Type B pancreatic cell (in vitro differentiated cells): ENCODE measurements around the gene ZSWIM7. TPM values are rescaled to one million over a fixed set of nuclear protein-coding genes. Genes with fewer than 3 reads are reported as not detected.

Experiments
- DNase-seq: peaks from one replicate; pipeline ENCODE4 v3.0.0; 2021; ENCODE audit warnings: mixed read lengths; ENCODE audit not compliant: unreplicated experiment; ENCODE audit errors: extremely low spot score
- H3K27ac Mint-ChIP-seq: 2 replicates; pipeline ENCODE4 v1.8.0; 2021; ENCODE audit warnings: mild to moderate bottlenecking, mixed read lengths
- H3K27me3 Mint-ChIP-seq: 2 replicates; pipeline ENCODE4 v1.8.0; 2021; ENCODE audit warnings: mixed read lengths
- H3K36me3 Mint-ChIP-seq: 2 replicates; pipeline ENCODE4 v1.8.0; 2021; ENCODE audit warnings: mixed read lengths
- H3K4me1 Mint-ChIP-seq: one replicate; pipeline ENCODE4 v1.8.0; 2021; ENCODE audit warnings: mixed read lengths; ENCODE audit not compliant: unreplicated experiment
- H3K4me3 Mint-ChIP-seq: 2 replicates; pipeline ENCODE4 v1.8.0; 2021; ENCODE audit warnings: mild to moderate bottlenecking, mixed read lengths
- H3K9me3 Mint-ChIP-seq: 2 replicates; pipeline ENCODE4 v1.8.0; 2021; ENCODE audit warnings: mixed read lengths
- CTCF ChIP-seq: fragments of 200-600 bp; sonication (generic); conservative IDR thresholded peaks from 2 replicates; pipeline ENCODE4 v1.5.0; 2021; ENCODE audit warnings: antibody characterized with exemption, mild to moderate bottlenecking
- total RNA-seq: library from RNA; stranded (reverse); gene quantifications from 2 replicates; pipeline ENCODE4 v1.2.1, GENCODE V29; 2021; ENCODE audit warnings: low replicate concordance

The ZSWIM7 gene
- total RNA-seq, 1 donor from 2014 or later = 26.4 TPM

- TF ChIP-seq CTCF = no peak
- DNase-seq = no peak
- H3K4me1 Mint-ChIP-seq = peaks cover 5% of the 10 kb centered on the region
- peaks cover 5% of the 10 kb centered on the region for H3K9me3 Mint-ChIP-seq
- no peak overlapping the region for H3K4me3 Mint-ChIP-seq
- peaks cover 35% of the 10 kb centered on the region for H3K36me3 Mint-ChIP-seq
- H3K27ac Mint-ChIP-seq = peak overlapping the region; percentile 29
- H3K27me3 Mint-ChIP-seq = no peaks in the 10 kb centered on the region
These were observed 38.1 kb upstream of the ZSWIM7 start for GRCh38 chr17:16037636-16038035.

GRCh38 chr17:16036261-16036660, 36.8 kb upstream of the ZSWIM7 start:
- no peak for TF ChIP-seq CTCF
- H3K27ac Mint-ChIP-seq = no peak overlapping the region
- H3K4me1 Mint-ChIP-seq = peaks cover 5% of the 10 kb centered on the region
- H3K4me3 Mint-ChIP-seq = no peak overlapping the region
- no peaks in the 10 kb centered on the region for H3K27me3 Mint-ChIP-seq
- peaks cover 5% of the 10 kb centered on the region for H3K9me3 Mint-ChIP-seq
- peaks cover 42% of the 10 kb centered on the region for H3K36me3 Mint-ChIP-seq
- no peak for DNase-seq

GRCh38 chr17:16033729-16034349, 34.3 kb upstream of the ZSWIM7 start:
- Mint-ChIP-seq H3K27ac (no peak overlapping the region), H3K9me3 (peaks cover 5% of the 10 kb centered on the region), H3K36me3 (peaks cover 52% of the 10 kb centered on the region), H3K4me3 (no peak overlapping the region), H3K4me1 (peaks cover 5% of the 10 kb centered on the region), H3K27me3 (no peaks in the 10 kb centered on the region)
- DNase-seq = no peak
- TF ChIP-seq CTCF = no peak

- no peak for DNase-seq
- no peak for TF ChIP-seq CTCF
- no peaks in the 10 kb centered on the region for H3K27me3 Mint-ChIP-seq
- peak overlapping the region; percentile 42 for H3K27ac Mint-ChIP-seq
- no peaks in the 10 kb centered on the region for H3K9me3 Mint-ChIP-seq
- no peak overlapping the region for H3K4me3 Mint-ChIP-seq
- H3K4me1 Mint-ChIP-seq = no peaks in the 10 kb centered on the region
- peaks cover 52% of the 10 kb centered on the region for H3K36me3 Mint-ChIP-seq
These were observed 28.4 kb upstream of the ZSWIM7 start for GRCh38 chr17:16027708-16028584.

GRCh38 chr17:16026895-16027294, 27.4 kb upstream of the ZSWIM7 start:
- Mint-ChIP-seq H3K27ac (peak overlapping the region; percentile 57), H3K36me3 (peaks cover 48% of the 10 kb centered on the region), H3K9me3 (no peaks in the 10 kb centered on the region), H3K4me3 (no peak overlapping the region), H3K4me1 (no peaks in the 10 kb centered on the region), H3K27me3 (no peaks in the 10 kb centered on the region)
- no peak for DNase-seq
- TF ChIP-seq CTCF = no peak
